AG09319 (cell line): ENCODE results near the gene TCF7L2.

Experiments used
- DNase-seq: peaks from one replicate; pipeline ENCODE4 v3.0.0-alpha.2; 2010; ENCODE audit warnings: low read depth; ENCODE audit errors: extremely low read depth
- TF ChIP-seq, protein P1 (sequence below): IDR thresholded peaks from 2 replicates; pipeline ENCODE4 v1.5.1; 2011; ENCODE audit warnings: low read depth, mild to moderate bottlenecking, inconsistent platforms, low read length, moderate library complexity

Gene TCF7L2

DNA sequence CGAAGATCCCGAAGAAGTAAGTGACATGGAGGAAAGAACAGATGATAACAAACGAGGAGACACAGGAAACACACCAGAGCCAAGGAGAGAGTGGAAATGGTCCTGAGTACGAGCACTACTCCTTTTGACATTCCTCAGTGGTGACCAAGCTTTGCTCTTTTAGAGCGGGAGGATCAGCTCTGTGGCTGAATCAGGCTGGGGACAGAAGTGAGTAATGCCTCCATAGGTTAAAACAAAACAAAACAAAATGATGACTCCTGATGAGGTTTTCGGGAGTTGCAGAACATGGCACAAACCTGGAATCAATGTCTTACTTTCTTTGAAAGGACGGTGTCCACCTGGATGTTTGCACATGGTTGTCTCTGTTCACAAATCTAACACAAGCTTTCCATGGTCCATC lies 30.3 kb upstream of the TCF7L2 start:
- TF ChIP-seq, protein P1, sequence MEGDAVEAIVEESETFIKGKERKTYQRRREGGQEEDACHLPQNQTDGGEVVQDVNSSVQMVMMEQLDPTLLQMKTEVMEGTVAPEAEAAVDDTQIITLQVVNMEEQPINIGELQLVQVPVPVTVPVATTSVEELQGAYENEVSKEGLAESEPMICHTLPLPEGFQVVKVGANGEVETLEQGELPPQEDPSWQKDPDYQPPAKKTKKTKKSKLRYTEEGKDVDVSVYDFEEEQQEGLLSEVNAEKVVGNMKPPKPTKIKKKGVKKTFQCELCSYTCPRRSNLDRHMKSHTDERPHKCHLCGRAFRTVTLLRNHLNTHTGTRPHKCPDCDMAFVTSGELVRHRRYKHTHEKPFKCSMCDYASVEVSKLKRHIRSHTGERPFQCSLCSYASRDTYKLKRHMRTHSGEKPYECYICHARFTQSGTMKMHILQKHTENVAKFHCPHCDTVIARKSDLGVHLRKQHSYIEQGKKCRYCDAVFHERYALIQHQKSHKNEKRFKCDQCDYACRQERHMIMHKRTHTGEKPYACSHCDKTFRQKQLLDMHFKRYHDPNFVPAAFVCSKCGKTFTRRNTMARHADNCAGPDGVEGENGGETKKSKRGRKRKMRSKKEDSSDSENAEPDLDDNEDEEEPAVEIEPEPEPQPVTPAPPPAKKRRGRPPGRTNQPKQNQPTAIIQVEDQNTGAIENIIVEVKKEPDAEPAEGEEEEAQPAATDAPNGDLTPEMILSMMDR, result no peak
- peak; percentile 8 for DNase-seq

DNA sequence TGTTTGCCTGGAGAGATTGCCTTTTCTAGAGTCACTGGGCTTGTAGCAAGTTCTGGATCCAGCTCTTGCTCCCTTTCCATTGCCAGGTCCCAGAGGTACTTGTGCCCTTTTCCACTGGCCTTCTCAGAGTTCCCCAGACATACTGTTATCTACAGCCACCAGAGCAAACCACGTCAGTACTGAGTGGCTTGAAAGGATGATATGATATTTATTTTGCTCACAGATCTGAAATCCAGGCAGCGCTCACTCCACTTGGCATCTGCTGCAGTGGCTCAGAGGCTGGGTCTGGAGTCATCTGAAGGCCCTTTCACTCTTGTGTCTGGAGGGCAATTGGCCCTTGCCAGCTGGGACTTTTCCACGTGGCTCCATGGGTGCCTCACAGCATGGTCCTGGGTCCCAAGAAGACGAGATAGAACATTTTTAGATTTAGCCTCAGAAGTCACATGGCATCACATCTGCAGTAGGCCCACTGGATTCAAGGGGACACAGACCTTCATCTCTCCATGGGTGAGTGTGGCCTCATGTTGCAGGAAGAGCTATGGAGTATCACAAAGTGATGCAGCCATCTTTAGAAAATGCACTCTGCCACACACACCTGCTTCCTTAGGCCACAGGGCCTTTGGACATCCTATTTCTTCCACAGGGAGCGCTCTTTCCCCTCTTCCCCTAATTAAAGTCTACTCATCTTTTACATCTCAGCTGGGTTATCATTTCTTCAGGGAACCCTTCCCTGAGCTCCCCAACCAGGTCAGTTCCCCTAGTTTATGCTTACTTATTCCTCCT lies 22.9 kb upstream of the TCF7L2 start:
- TF ChIP-seq, protein P1, result no peak
- no peak for DNase-seq

DNA sequence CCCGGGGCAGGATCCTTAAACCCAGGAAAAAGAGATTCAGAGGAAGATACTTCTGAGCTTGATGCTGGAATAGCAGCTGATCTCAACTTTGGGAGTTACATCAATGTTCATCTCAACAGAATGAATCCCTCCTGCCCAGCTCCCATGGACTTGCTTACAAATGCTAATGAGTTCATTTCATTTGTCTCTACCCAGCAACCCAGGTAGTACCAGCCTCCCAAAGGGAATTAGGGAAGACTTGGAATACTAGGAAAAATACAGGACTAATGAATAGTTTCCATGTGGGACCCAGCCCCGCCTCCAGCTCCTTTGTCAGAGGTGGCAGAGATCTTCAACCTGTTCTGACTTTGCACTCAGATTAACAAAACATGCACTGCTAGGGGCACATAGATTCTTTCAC lies 22.1 kb upstream of the TCF7L2 start:
- TF ChIP-seq, protein P1, result no peak
- DNase-seq, result no peak

DNA sequence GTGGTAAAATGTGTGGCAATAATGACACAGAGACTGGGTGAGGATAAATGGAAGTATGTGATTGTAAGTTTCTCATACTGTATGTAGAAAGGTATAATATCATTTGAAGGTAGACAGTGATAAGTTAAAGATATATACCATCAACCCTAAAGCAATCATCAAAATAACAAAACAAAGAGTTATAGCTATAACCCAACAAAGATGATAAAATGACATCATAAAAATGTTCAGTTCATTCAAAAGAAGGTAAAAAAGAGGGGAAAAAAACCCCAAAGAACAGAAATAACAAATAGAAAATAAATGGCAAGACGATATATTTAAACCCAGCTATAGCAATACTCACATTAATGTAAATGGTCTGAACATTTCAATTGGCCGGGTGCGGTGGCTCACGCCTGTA lies 17.4 kb upstream of the TCF7L2 start:
- DNase-seq, result no peak
- TF ChIP-seq, protein P1, result no peak

DNA sequence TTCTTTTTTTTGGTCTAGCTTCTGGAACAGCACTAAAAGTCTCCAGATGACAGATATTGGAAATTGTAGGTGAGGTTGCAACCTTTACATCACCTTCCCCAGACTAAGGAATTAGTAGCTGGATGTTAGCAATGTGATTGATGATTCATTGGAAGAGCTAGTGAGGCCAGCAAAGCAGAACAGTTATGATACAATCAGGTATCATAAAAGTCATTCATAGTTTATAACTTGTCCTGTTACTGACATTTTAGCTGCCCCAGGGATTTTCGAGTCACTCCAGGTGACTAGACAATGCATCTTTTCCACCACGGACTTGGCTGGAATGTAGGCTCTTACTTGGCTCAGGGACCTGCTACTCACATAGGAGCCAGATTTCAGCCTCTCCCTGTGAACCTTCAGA lies 15.9 kb upstream of the TCF7L2 start:
- no peak for DNase-seq
- TF ChIP-seq, protein P1, result no peak

DNA sequence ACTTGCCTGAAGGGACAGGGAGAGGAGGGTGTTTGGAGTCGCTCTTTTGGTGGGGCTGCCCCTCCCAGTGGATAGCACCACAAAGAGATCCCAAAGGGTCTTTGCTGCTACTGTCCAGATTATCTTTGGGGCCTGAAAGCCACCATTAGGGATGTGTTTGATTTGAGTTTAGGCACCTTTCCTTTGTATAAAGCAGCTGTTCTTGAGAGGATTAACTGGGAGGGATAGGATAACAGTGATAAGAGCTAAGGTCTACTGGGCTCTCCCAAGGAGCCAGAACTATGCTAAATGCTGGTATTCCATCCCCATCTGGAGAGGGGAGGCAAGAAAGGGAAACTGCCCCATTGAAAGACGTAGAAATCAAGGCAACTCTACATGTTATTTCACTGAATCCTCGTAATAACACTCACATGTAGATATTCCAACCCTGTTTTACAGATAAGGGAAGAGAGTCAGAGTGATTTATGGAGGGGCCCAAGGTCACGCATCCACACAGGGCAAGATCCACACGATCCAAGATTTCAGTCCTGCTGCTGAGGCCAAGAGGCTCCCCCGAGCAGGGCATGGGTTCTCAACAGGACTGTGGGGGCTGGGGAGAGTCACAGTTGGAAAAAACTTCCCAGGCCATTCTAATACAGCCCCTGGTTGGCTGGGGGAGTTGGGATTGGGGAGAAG lies 11.1 kb upstream of the TCF7L2 start:
- no peak for DNase-seq

DNA sequence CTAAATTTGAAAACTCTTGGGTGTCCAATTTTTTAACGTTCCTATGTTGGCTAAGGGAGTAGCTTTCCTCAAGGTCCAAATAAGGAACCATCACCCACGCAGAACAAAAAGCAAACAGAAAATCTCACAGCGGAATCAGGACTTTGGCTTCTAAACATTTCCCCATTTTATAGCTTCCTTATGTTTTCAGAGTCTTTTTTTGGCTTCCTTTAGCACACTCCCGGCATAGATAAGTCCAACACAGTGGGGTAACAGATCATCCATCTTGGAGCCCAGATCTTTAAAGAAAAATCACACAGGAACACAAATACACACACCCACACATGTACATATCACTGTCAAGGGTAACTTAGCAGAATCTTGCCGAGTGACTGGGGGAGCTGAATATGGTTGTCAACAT lies 4.2 kb upstream of the TCF7L2 start:
- no peak for DNase-seq
- TF ChIP-seq, protein P1, result no peak

More for the DNA sequence above, 11.1 kb upstream of the TCF7L2 start:
- TF ChIP-seq, protein P1, result no peak
